Measurements from ENCODE around the gene NUP37. TPM values are rescaled to one million over a fixed set of nuclear protein-coding genes. Genes with fewer than 3 reads are reported as not detected.
A peak's percentile ranks its signal among the peaks of the same experiment; 100 is the strongest.
"Not testable (repeated sequence)": the region's sequence is repeated elsewhere in the genome, so short reads cannot be mapped to it uniquely, and the experiment has no call there.

NUP37 gene
- polyA plus RNA-seq (2013, experiment 1 of 2), result 51.5 TPM
- polyA plus RNA-seq (2013, experiment 2 of 2), result 53.3 TPM

GRCh38 chr12:102119674-102120563 lies at the start of gene NUP37, which contains the start of gene PARPBP:
Gene NUP37 (minus strand): TSS chr12:102120114. CDS start chr12:102118518, 1,596 bp downstream.
Gene PARPBP (plus strand): TSS chr12:102120183. CDS start chr12:102123889, 3,706 bp downstream.
- peak within 1 kb of the TSS; percentile 84 for H3K27ac ChIP-seq (ENCODE audit: low read depth, low read length)
- H3K4me1 ChIP-seq (ENCODE audit: insufficient read depth, low read length), result peaks cover 15% of the 10 kb centered on the region
- under 1% methylated on average over 62 of the region's 62 CpGs for WGBS
- H3K36me3 ChIP-seq (ENCODE audit: insufficient read depth, low read length), result peaks cover 50% of the 10 kb centered on the region
- peak within 1 kb of the TSS; percentile 97 for H3K4me3 ChIP-seq (ENCODE audit: low read length)
- no peaks in the 10 kb centered on the region for H3K27me3 ChIP-seq (ENCODE audit: insufficient read depth, low read length)
- H3K9ac ChIP-seq (ENCODE audit: low read depth, low read length), result peak within 1 kb of the TSS; percentile 92
- H3K9me3 ChIP-seq (ENCODE audit: insufficient read depth, low read depth, low read length), result no peaks in the 10 kb centered on the region

DNA sequence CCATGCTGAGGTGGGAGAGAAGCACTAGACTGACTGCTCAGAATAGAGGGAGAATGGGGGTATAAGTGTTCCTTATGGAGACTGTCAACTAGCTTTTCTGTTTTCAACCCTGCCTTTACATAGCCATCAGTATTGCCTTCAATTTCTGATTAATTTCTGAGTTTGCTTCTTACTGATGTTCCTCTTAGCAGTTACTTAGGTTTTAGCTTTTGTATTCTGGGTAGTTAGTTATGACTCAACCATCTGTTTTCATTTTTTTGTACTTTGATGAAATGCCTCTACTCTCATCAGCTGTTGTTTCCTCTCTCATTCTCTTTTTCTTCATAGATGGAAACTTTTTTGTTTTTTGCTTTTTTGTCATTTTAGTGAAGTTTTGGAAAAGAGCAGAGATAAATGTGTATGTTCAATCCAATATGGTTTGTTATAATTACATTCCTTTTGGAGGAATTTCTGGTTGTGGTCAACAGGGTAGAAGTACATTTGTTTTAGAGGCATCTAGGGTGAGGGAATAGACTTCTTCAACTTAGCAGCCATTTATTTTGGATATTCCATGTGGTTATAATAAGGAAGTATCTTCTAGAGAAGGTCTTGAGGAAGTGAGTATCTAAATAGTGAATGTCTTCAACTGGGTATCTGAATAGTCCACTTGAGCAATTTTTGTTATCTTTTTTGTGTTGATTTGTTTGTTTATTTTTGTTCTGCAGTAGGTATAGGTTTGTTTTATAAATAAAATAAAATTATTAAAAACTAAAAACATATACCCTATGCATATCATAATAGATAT lies 48.1 kb upstream of the NUP37 start:
- H3K4me3 ChIP-seq (ENCODE audit: low read length), result no peak overlapping the region
- H3K27me3 ChIP-seq (ENCODE audit: insufficient read depth, low read length), result no peaks in the 10 kb centered on the region
- no peaks in the 10 kb centered on the region for H3K4me1 ChIP-seq (ENCODE audit: insufficient read depth, low read length)
- no peak overlapping the region for H3K27ac ChIP-seq (ENCODE audit: low read depth, low read length)
- no peak overlapping the region for H3K9ac ChIP-seq (ENCODE audit: low read depth, low read length)
- H3K9me3 ChIP-seq (ENCODE audit: insufficient read depth, low read depth, low read length), result no peaks in the 10 kb centered on the region
- peaks cover 33% of the 10 kb centered on the region for H3K36me3 ChIP-seq (ENCODE audit: insufficient read depth, low read length)

GRCh38 chr12:102163383-102163782 lies 43.5 kb upstream of the NUP37 start:
- Histone ChIP-seq H3K4me1 (ENCODE audit: insufficient read depth, low read length) (no peaks in the 10 kb centered on the region), H3K9ac (ENCODE audit: low read depth, low read length) (no peak overlapping the region), H3K36me3 (ENCODE audit: insufficient read depth, low read length) (peaks cover 22% of the 10 kb centered on the region; the same call in 1 of the 2 replicates), H3K27ac (ENCODE audit: low read depth, low read length) (no peak overlapping the region), H3K27me3 (ENCODE audit: insufficient read depth, low read length) (no peaks in the 10 kb centered on the region), H3K4me3 (ENCODE audit: low read length) (no peak overlapping the region), H3K9me3 (ENCODE audit: insufficient read depth, low read depth, low read length) (no peaks in the 10 kb centered on the region)
- WGBS, result no CpG with 5 or more reads among the region's 1 CpG

DNA sequence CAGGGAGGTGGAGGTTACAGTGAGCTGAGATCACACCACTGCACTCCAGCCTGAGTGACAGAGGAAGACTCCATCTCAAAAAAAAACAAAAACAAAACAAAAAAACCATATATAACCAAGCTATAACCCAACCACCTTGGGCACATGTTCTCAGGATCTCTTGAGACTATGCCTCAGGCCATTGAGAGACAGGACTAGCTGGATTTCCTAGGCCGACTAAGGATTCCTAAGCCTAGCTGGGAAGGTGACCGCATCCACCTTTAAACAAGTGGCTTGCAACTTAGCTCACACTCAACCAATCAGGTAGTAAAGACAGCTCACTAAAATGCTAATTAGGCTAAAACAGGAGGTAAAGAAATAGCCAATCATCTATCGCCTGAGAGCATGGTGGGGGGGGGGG lies 35.3 kb upstream of the NUP37 start:
- not testable (repeated sequence) for H3K27ac ChIP-seq (ENCODE audit: low read depth, low read length); H3K9ac ChIP-seq (ENCODE audit: low read depth, low read length); H3K9me3 ChIP-seq (ENCODE audit: insufficient read depth, low read depth, low read length); H3K4me1 ChIP-seq (ENCODE audit: insufficient read depth, low read length); H3K4me3 ChIP-seq (ENCODE audit: low read length); H3K27me3 ChIP-seq (ENCODE audit: insufficient read depth, low read length)
- H3K36me3 ChIP-seq (ENCODE audit: insufficient read depth, low read length), result peaks cover 22% of the 10 kb centered on the region
- 92% methylated on average over 2 of the region's 3 CpGs for WGBS

- not testable (repeated sequence) for H3K4me3 ChIP-seq (ENCODE audit: low read length); H3K27me3 ChIP-seq (ENCODE audit: insufficient read depth, low read length); H3K27ac ChIP-seq (ENCODE audit: low read depth, low read length); H3K9ac ChIP-seq (ENCODE audit: low read depth, low read length); H3K9me3 ChIP-seq (ENCODE audit: insufficient read depth, low read depth, low read length); H3K4me1 ChIP-seq (ENCODE audit: insufficient read depth, low read length)
- H3K36me3 ChIP-seq (ENCODE audit: insufficient read depth, low read length), result peaks cover 39% of the 10 kb centered on the region
- 98% methylated on average over 4 of the region's 4 CpGs for WGBS
Observed at GRCh38 chr12:102147062-102147587, 27.2 kb upstream of the NUP37 start.

GRCh38 chr12:102144221-102144620 lies 24.3 kb upstream of the NUP37 start:
- no CpG with 5 or more reads among the region's 1 CpG for WGBS
- Histone ChIP-seq H3K27ac (ENCODE audit: low read depth, low read length) (no peak overlapping the region), H3K4me1 (ENCODE audit: insufficient read depth, low read length) (no peaks in the 10 kb centered on the region), H3K4me3 (ENCODE audit: low read length) (no peak overlapping the region), H3K36me3 (ENCODE audit: insufficient read depth, low read length) (peaks cover 27% of the 10 kb centered on the region), H3K27me3 (ENCODE audit: insufficient read depth, low read length) (no peaks in the 10 kb centered on the region), H3K9ac (ENCODE audit: low read depth, low read length) (no peak overlapping the region), H3K9me3 (ENCODE audit: insufficient read depth, low read depth, low read length) (no peaks in the 10 kb centered on the region)

GRCh38 chr12:102142866-102143373 lies 23.0 kb upstream of the NUP37 start:
- not testable (repeated sequence) for H3K27ac ChIP-seq (ENCODE audit: low read depth, low read length); H3K4me3 ChIP-seq (ENCODE audit: low read length); H3K9ac ChIP-seq (ENCODE audit: low read depth, low read length); H3K9me3 ChIP-seq (ENCODE audit: insufficient read depth, low read depth, low read length); H3K27me3 ChIP-seq (ENCODE audit: insufficient read depth, low read length); H3K4me1 ChIP-seq (ENCODE audit: insufficient read depth, low read length)
- H3K36me3 ChIP-seq (ENCODE audit: insufficient read depth, low read length), result peaks cover 22% of the 10 kb centered on the region
- WGBS, result 94% methylated on average over 11 of the region's 11 CpGs

- H3K36me3 ChIP-seq (ENCODE audit: insufficient read depth, low read length), result peaks cover 20% of the 10 kb centered on the region; the same call in 1 of the 2 replicates
- H3K4me1 ChIP-seq (ENCODE audit: insufficient read depth, low read length); H3K27me3 ChIP-seq (ENCODE audit: insufficient read depth, low read length); H3K9me3 ChIP-seq (ENCODE audit: insufficient read depth, low read depth, low read length); H3K27ac ChIP-seq (ENCODE audit: low read depth, low read length); H3K9ac ChIP-seq (ENCODE audit: low read depth, low read length); H3K4me3 ChIP-seq (ENCODE audit: low read length): not testable (repeated sequence)
- 93% methylated on average over 7 of the region's 8 CpGs for WGBS
Observed at GRCh38 chr12:102137619-102138018, 17.7 kb upstream of the NUP37 start.

DNA sequence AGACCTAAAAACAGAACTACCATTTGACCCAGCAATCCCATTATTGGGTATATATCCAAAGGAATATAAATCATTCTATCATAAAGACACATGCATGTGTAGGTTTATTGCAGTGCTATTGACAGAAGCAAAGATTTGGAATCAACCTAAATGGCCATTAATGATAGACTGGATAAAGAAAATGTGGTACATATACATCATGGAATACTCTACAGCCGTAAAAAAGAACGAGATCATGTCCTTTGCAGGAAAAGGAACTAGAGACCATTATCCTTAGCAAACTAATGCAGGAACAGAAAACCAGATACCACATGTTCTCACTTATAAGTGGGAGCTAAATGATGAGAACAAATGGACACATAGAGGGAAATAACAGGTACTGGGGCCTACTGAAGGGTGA lies 11.5 kb upstream of the NUP37 start:
- H3K27me3 ChIP-seq (ENCODE audit: insufficient read depth, low read length); H3K27ac ChIP-seq (ENCODE audit: low read depth, low read length); H3K9me3 ChIP-seq (ENCODE audit: insufficient read depth, low read depth, low read length); H3K4me3 ChIP-seq (ENCODE audit: low read length); H3K9ac ChIP-seq (ENCODE audit: low read depth, low read length); H3K4me1 ChIP-seq (ENCODE audit: insufficient read depth, low read length): not testable (repeated sequence)
- peaks cover 49% of the 10 kb centered on the region for H3K36me3 ChIP-seq (ENCODE audit: insufficient read depth, low read length)
- 100% methylated on average over 2 of the region's 2 CpGs for WGBS

DNA sequence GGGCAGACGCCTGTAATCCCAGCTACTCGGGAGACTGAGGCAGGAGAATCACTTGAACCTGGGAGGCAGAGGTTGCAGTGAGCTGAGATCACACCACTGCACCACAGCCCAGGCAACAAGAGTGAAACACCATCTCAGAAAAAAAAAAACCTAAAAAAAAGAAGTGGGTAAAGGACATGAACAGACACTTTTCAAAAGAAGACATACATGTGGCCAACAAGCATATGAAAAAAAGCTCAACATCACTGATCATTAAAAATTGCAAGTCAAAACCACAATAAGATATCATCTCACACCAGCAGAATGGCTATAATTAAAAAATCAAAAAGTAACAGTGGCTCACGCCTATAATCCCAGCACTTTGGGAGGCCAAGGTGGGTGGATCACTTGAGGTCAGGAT lies 10.8 kb upstream of the NUP37 start:
- not testable (repeated sequence) for H3K4me3 ChIP-seq (ENCODE audit: low read length); H3K9ac ChIP-seq (ENCODE audit: low read depth, low read length); H3K27ac ChIP-seq (ENCODE audit: low read depth, low read length); H3K27me3 ChIP-seq (ENCODE audit: insufficient read depth, low read length); H3K9me3 ChIP-seq (ENCODE audit: insufficient read depth, low read depth, low read length); H3K4me1 ChIP-seq (ENCODE audit: insufficient read depth, low read length)
- H3K36me3 ChIP-seq (ENCODE audit: insufficient read depth, low read length), result peaks cover 56% of the 10 kb centered on the region
- WGBS, result 76% methylated on average over 3 of the region's 3 CpGs

DNA sequence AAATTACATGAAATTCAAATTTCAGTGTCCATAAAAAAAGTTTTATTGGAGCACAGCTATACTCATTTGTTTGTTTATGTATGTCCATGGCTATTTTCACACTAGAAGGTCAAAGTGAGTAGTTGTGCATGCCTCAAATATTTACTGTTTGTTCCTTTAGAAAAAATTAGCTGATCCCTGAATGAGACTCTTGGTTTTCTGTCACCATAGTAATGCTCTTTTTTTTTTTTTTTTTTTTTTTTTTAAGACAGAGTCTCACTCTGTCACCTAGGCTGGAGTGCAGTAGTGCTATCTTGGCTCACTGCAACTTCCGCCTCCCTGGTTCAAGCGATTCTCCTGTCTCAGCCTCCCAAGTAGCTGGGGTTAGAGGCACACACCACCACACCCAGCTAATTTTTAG lies 1.4 kb upstream of the NUP37 start:
- 92% methylated on average over 2 of the region's 2 CpGs for WGBS
- Histone ChIP-seq H3K36me3 (ENCODE audit: insufficient read depth, low read length) (peaks cover 50% of the 10 kb centered on the region), H3K4me1 (ENCODE audit: insufficient read depth, low read length) (peaks cover 15% of the 10 kb centered on the region), H3K9ac (ENCODE audit: low read depth, low read length) (peak overlapping the region; percentile 92; the same call in 1 of the 2 replicates), H3K4me3 (ENCODE audit: low read length) (peak overlapping the region; percentile 97)
- not testable (repeated sequence) for H3K27ac ChIP-seq (ENCODE audit: low read depth, low read length); H3K27me3 ChIP-seq (ENCODE audit: insufficient read depth, low read length); H3K9me3 ChIP-seq (ENCODE audit: insufficient read depth, low read depth, low read length)

All from HUES64 (cell line).